ENCODE data around the gene PSTK. TPM values are rescaled to one million over a fixed set of nuclear protein-coding genes. Genes with fewer than 3 reads are reported as not detected.

PSTK gene
- total RNA-seq, 2 donors from 2014 or later = 1.7 to 2.6 TPM

DNA sequence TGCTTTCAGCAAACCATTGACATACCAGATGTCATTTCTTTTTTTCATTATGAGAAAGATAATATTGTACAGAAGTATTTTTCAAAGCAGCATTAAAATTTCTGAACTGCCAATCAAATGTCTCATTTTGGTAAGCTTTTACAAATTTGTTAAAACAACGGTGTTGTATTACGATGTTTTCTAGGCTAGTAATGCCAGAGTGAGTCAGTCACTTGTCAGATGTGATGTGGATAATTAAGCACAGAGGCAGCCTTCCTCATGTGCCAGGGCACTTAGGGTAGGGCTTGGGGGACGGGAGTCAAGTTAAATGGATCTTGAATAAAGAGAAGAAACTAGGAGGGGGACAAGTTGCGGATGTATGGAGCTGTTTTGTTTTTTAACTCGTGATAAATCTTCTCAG is 10.1 kb downstream of the PSTK start:
- no peak for TF ChIP-seq CTCF (IDR thresholded peaks at IDR 0.05)
- intact Hi-C loops (cut with DNase I) = no loop called here
- no peaks in the 10 kb centered on the region for H3K9me3 ChIP-seq
- H3K27me3 ChIP-seq = no peaks in the 10 kb centered on the region
- H3K36me3 ChIP-seq = peaks cover 3% of the 10 kb centered on the region
- H3K4me3 ChIP-seq = no peak overlapping the region
- no peak overlapping the region for H3K27ac ChIP-seq
- no peaks in the 10 kb centered on the region for H3K4me1 ChIP-seq
- H3K9ac ChIP-seq (ENCODE audit: low read depth in 2 of 2, low read length in 2 of 2) = no peak overlapping the region
- DNase-seq = no peak

DNA sequence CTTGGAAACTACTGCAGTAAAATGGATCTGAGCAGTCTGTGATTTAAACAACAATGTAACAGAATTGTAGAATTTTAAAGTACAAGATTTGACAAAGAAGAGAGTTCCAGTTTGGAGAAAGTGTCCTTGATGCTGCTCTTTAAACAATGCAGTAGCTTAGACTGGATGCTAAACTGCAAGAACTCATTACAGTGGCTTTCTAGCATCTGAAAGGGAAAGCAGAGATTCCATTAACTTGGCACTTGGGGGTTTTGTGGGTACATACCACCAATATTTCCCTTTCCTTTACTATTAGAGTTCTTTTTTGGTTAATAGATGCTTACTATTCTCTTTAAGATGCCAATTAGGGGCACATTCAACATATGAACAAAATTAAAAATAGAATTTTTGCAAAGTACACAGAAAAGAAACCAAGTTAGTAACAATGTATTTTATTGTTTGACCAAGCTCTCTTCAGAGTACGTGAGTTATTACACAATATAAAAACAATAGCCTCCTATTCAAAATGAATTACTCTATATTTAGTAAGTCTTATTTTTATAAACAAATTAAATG is 11.9 kb downstream of the PSTK start:
- no peak overlapping the region for H3K9ac ChIP-seq (ENCODE audit: low read depth in 2 of 2, low read length in 2 of 2)
- TF ChIP-seq CTCF (IDR thresholded peaks at IDR 0.05) = no peak
- H3K4me3 ChIP-seq = no peak overlapping the region
- no peak overlapping the region for H3K27ac ChIP-seq
- intact Hi-C loops (cut with DNase I) = no loop called here
- peaks cover 3% of the 10 kb centered on the region for H3K36me3 ChIP-seq
- no peaks in the 10 kb centered on the region for H3K27me3 ChIP-seq
- no peaks in the 10 kb centered on the region for H3K4me1 ChIP-seq
- H3K9me3 ChIP-seq = no peaks in the 10 kb centered on the region
- no peak for DNase-seq

DNA sequence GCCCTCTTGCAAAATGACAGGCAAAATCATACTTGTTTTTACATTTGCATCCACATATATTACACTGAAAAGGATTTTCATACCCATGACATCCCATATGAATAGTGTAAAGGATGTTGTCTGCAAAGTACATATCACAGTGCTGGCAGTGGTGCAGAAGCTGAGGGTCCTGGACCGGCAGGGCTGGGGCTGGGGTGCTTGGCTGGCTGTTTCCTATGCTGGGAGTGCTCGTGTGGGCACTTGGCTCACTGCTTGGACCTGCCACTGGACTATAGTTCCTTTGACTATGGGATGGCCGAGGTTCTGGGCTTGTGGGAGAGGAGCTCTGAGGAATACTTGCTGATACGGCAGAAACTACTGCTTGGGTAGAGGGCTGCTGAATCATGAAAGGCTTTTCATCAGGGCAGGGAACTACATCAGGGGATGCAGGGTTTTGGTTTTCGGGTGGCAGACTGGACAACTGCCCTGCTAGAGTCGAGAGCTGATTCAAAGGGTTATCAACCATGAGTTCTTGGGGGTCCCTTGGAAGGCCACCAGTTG is 13.7 kb downstream of the PSTK start:
- Histone ChIP-seq H3K4me1 (no peaks in the 10 kb centered on the region), H3K36me3 (peaks cover 3% of the 10 kb centered on the region), H3K9me3 (no peaks in the 10 kb centered on the region), H3K27ac (no peak overlapping the region), H3K27me3 (no peaks in the 10 kb centered on the region), H3K9ac (ENCODE audit: low read depth in 2 of 2, low read length in 2 of 2) (no peak overlapping the region), H3K4me3 (no peak overlapping the region)
- no peak for TF ChIP-seq CTCF (IDR thresholded peaks at IDR 0.05)
- intact Hi-C loops (cut with DNase I) = no loop called here
- DNase-seq = no peak

- TF ChIP-seq CTCF (IDR thresholded peaks at IDR 0.05) = no peak
- Histone ChIP-seq H3K9ac (ENCODE audit: low read depth in 2 of 2, low read length in 2 of 2) (no peak overlapping the region), H3K4me1 (peaks cover 7% of the 10 kb centered on the region), H3K27ac (no peak overlapping the region), H3K9me3 (no peaks in the 10 kb centered on the region), H3K27me3 (no peaks in the 10 kb centered on the region), H3K4me3 (no peak overlapping the region), H3K36me3 (peaks cover 3% of the 10 kb centered on the region)
- DNase-seq = no peak
- intact Hi-C loops (cut with DNase I) = no loop called here
Observed at GRCh38 chr10:122995936-122996335, 15.7 kb downstream of the PSTK start.

GRCh38 chr10:122997864-122998263 is 17.7 kb downstream of the PSTK start:
- peaks cover 3% of the 10 kb centered on the region for H3K36me3 ChIP-seq

More at GRCh38 chr10:122997864-122998263, 17.7 kb downstream of the PSTK start:
- Histone ChIP-seq H3K9me3 (no peaks in the 10 kb centered on the region), H3K4me3 (no peak overlapping the region), H3K4me1 (peaks cover 7% of the 10 kb centered on the region), H3K27me3 (no peaks in the 10 kb centered on the region), H3K27ac (no peak overlapping the region), H3K9ac (ENCODE audit: low read depth in 2 of 2, low read length in 2 of 2) (no peak overlapping the region)
- no peak for DNase-seq
- no peak for TF ChIP-seq CTCF (IDR thresholded peaks at IDR 0.05)
- intact Hi-C loops (cut with DNase I) = no loop called here

All from colonic mucosa (tissue), 4 donors.